Lower leg skin (tissue), 4 donors: ENCODE results near the gene CCDC198. TPM values are rescaled to one million over a fixed set of nuclear protein-coding genes. Genes with fewer than 3 reads are reported as not detected.

ENCODE experiments used
- DNase-seq, 2 donors: peaks; one replicate each; pipeline ENCODE4 v3.0.0-alpha.2; 2019; ENCODE audit warnings: low spot score in 2 of 2
- H3K4me3 ChIP-seq: fragments of 200-600 bp; sonication (generic); 2 replicates; pipeline ENCODE4 v1.5.1; 2017; ENCODE audit warnings: mild to moderate bottlenecking, low read depth; ENCODE audit not compliant: poor library complexity, severe bottlenecking
- POLR2A ChIP-seq, 2 donors: fragments of 450-650 bp; IDR thresholded peaks; one replicate each; pipeline ENCODE4 v1.6.1; 2016 to 2017; ENCODE audit warnings: antibody characterized with exemption in 2 of 2, mild to moderate bottlenecking in 1 of 2, moderate library complexity in 1 of 2
- WGBS, 2 donors: methylation state at CpG; one replicate each; pipeline ENCODE4 v1.1.5; 2018; 5-methylcytosine and 5-hydroxymethylcytosine counted together
- intact Hi-C: fragments of 100-400 bp; cut with DNase I; formaldehyde crosslinking; loops from one replicate; pipeline ENCODE4 v1.15.0; 2023; ENCODE audit warnings: low total_unique reads
- total RNA-seq, 4 donors: library from RNA; depleted of rRNA; stranded (reverse); fragments of >200 nt; gene quantifications; one replicate each; pipeline ENCODE4 v1.1.0, GENCODE V29; 2016
- TF ChIP-seq, protein P1 (sequence below), 3 donors: fragments of 450-650 bp; IDR thresholded peaks; one replicate each; pipeline ENCODE4 v1.5.1; 2016; ENCODE audit warnings: antibody characterized with exemption in 3 of 3, mild to moderate bottlenecking in 3 of 3, moderate library complexity in 2 of 3

The CCDC198 gene
- total RNA-seq, 4 donors from 2014 or later, result not detected

DNA sequence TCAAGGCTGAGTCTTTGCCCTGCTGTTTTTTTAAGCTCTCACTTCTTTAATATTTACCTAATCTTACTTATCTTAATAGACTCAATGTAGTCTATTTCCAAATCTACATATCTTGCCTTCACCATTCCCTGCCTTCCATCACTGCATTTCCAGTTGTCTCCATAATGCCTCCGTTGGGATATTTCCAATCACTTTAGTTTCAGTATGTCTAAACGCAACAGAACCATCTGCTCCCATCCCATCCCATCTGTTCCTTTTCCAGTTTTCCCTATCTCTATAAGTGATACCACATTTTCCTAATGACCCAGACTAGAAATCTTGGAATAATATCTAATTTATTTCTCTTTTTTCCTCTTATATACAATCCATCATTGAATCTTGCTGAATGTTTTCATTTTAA lies 15.1 kb upstream of the CCDC198 start:
- intact Hi-C loops, result no loop called here
- no peak overlapping the region for H3K4me3 ChIP-seq
- 61 to 80% methylated on average over 2 of the region's 2 CpGs for WGBS, 2 donors
- no peak for DNase-seq
- TF ChIP-seq, protein P1, sequence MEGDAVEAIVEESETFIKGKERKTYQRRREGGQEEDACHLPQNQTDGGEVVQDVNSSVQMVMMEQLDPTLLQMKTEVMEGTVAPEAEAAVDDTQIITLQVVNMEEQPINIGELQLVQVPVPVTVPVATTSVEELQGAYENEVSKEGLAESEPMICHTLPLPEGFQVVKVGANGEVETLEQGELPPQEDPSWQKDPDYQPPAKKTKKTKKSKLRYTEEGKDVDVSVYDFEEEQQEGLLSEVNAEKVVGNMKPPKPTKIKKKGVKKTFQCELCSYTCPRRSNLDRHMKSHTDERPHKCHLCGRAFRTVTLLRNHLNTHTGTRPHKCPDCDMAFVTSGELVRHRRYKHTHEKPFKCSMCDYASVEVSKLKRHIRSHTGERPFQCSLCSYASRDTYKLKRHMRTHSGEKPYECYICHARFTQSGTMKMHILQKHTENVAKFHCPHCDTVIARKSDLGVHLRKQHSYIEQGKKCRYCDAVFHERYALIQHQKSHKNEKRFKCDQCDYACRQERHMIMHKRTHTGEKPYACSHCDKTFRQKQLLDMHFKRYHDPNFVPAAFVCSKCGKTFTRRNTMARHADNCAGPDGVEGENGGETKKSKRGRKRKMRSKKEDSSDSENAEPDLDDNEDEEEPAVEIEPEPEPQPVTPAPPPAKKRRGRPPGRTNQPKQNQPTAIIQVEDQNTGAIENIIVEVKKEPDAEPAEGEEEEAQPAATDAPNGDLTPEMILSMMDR (IDR thresholded peaks at IDR 0.05), result no peak
- TF ChIP-seq POLR2A (IDR thresholded peaks at IDR 0.05), result no peak

DNA sequence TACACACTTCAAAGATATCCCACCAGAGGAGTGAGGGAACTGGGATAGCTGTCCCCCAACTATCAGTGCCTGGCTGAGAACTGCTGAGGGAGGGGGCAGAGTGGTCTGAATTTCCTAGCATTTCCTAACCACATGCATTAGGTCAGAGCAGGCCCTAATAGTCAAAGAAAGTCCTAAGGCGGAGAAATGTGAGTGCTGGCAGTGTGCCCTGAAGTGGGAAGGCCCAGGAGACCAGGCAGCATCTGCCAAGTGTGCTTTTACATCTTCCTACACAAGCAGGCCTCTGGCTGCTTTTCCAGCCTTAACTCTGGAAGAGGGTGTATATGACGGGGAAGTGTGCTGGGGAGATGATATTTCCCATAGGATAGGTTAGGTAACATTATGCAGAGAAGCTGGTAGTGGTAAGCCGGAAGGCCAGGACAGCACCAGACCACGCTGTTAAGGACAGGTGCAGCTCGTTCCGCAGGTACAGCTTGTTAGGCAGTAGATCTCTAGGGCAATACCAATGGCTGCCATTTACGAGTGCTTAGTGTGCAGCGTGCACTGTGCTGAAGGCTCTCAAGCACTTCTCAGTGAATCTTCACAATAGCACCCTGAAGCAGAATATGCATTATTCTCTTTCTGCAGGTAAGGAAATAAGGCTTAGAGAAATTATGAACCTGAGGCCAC lies 9.1 kb upstream of the CCDC198 start:
- DNase-seq, result no peak
- intact Hi-C loops, result no loop called here
- WGBS, 2 donors, result 65 to 69% methylated on average over 8 of the region's 8 CpGs
- no peak overlapping the region for H3K4me3 ChIP-seq
- TF ChIP-seq, protein P1 (IDR thresholded peaks at IDR 0.05), result no peak
- no peak for TF ChIP-seq POLR2A (IDR thresholded peaks at IDR 0.05)

DNA sequence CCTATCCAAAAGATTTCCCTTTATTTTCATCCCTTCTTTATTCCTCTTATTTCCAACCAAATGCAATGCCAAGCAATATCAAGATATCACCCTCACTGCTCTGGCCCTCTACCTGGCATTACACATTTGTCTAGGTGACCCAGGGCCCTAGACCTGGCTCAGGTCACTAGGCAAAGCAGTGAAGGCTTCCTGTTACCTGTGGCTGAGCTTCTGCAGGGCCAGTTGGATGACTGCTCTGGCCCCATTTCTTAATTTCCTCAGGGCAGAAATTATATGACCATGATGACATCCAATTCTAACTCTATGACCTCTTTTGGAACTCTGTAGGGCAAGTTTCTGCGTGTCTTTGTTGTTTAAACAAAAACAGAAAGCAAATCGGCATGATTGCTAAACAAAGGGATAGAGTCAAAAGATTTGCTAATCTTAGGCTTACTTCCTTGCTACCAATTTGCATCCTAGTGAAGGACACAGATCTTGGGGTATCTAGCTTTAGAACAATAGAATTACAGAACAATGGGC lies 7.4 kb upstream of the CCDC198 start:
- intact Hi-C loops, result no loop called here
- no peak for DNase-seq
- 39 to 43% methylated on average over 2 of the region's 2 CpGs for WGBS, 2 donors
- no peak overlapping the region for H3K4me3 ChIP-seq
- TF ChIP-seq POLR2A (IDR thresholded peaks at IDR 0.05), result no peak
- TF ChIP-seq, protein P1 (IDR thresholded peaks at IDR 0.05), result no peak

DNA sequence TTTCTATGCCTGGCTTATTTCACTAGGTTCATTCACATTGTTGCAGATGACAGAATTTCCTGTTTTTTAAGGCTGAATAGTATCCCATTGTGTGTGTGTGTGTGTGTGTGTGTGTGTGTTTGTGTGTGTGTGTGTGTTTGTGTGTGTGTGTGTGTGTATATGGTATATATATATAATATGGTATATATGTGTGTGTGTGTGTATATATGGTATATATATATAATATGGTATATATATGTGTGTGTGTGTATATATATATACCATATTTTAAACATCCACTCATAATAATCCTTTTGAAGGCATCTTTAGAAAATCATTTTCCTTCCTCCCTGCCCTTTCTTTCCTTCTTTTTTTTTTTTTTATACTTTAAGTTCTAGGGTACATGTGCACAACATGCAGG lies 5.0 kb upstream of the CCDC198 start:
- DNase-seq, result no peak
- H3K4me3 ChIP-seq, result no peak overlapping the region
- intact Hi-C loops, result no loop called here
- no peak for TF ChIP-seq POLR2A (IDR thresholded peaks at IDR 0.05)
- TF ChIP-seq, protein P1 (IDR thresholded peaks at IDR 0.05), result no peak

DNA sequence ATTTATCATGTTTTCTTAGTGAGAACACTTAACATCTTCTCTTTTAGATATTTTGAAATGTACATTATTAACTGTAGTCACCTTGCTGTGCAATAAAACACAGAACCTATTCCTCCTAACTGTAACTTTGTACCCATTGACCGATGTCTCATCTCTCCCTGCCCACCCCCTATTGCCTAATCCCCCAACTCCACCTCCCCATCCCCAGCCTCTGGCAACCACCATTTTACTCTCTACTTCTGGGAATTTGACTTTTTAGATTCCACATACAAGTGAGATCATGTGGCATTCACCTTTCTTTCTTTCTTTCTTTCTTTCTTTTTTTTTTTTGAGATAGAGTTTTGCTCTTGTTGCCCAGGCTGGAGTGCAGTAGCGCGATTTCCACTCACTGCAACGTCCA lies 4.4 kb upstream of the CCDC198 start:
- no peak for TF ChIP-seq POLR2A (IDR thresholded peaks at IDR 0.05)
- TF ChIP-seq, protein P1 (IDR thresholded peaks at IDR 0.05), result no peak
- DNase-seq, result no peak
- WGBS, 2 donors, result 93 to 95% methylated on average over 4 of the region's 4 CpGs
- intact Hi-C loops, result no loop called here
- H3K4me3 ChIP-seq, result no peak overlapping the region

DNA sequence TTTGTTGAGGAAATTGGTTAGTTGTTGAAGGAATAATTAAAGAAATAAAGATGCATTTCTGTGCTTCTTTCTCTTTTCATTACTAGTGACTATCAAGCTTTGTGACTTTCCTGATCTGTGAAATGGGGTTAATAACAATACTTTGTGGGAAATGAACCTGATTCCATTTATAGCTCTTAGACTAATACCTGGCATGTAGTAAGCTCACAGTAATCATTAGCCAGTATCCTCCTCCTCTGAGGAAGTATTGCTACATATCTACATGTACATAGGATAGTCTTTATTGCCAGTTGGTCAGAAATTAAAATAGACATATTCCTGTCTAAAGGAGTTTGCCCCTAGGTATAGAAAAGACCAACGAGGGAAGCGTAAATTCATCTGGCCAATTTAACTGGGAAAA lies 1.8 kb upstream of the CCDC198 start:
- no peak overlapping the region for H3K4me3 ChIP-seq
- intact Hi-C loops, result no loop called here
- WGBS, 2 donors, result 75 to 86% methylated on average over 2 of the region's 2 CpGs
- TF ChIP-seq, protein P1 (IDR thresholded peaks at IDR 0.05), result no peak
- no peak for TF ChIP-seq POLR2A (IDR thresholded peaks at IDR 0.05)
- DNase-seq, result no peak
